Pancreas (tissue), 10 donors: Measurements from ENCODE around the gene SPECC1. TPM values are rescaled to one million over a fixed set of nuclear protein-coding genes. Genes with fewer than 3 reads are reported as not detected.

ENCODE experiments used
- ATAC-seq, 4 donors: fragments of 200-7000 bp; cut with Tn5 transposase; one replicate each; pipeline versions ENCODE4 v1.8.0 to v1.9.1; 2020; ENCODE audit warnings: mild to moderate bottlenecking in 4 of 4, moderate library complexity in 4 of 4
- DNase-seq, 6 donors: peaks; one replicate each; pipeline ENCODE4 v3.0.0-alpha.2; 2020
- FAIRE-seq: peaks from 2 replicates; lab custom pipeline; 2012; peaks lifted over from hg19 to GRCh38; lab: Jason Lieb, UNC
- H3K27ac ChIP-seq, 4 donors: fragments of 200-600 bp; sonication (generic); 1 replicate in 3 of 4; 2 replicates in 1 of 4; pipeline versions ENCODE4 v1.5.0 to v1.8.0; 2020
- H3K27me3 ChIP-seq, 4 donors: fragments of 200-600 bp; one replicate each; pipeline ENCODE4 v1.8.0; 2021
- H3K36me3 ChIP-seq, 3 donors: fragments of 200-600 bp; sonication (generic) in 1 of 3; one replicate each; pipeline versions ENCODE4 v1.5.0 to v1.8.0; 2020 to 2021
- H3K4me1 ChIP-seq, 3 donors: fragments of 200-600 bp; one replicate each; pipeline ENCODE4 v1.8.0; 2021
- H3K4me3 ChIP-seq, 4 donors: fragments of 200-600 bp; sonication (generic) in 2 of 4; one replicate each; pipeline versions ENCODE4 v1.5.0 to v1.8.0; 2020 to 2021
- H3K9me3 ChIP-seq, 4 donors: fragments of 200-600 bp; one replicate each; pipeline ENCODE4 v1.8.0; 2021
- CTCF ChIP-seq, 4 donors: fragments of 200-600 bp; sonication (generic) in 3 of 4; IDR thresholded peaks; one replicate each; pipeline versions ENCODE4 v1.5.0 to v1.8.0; 2021; ENCODE audit warnings: antibody characterized with exemption in 4 of 4
- WGBS, 2 donors: extraction: QIAGEN DNeasy Blood & Tissue Kit; methylation state at CpG; one replicate each; pipeline ENCODE4 v1.1.7; 2013; 5-methylcytosine and 5-hydroxymethylcytosine counted together
- intact Hi-C, 3 donors: fragments of 100-400 bp; cut with DNase I; formaldehyde crosslinking; loops; one replicate each; pipeline versions ENCODE4 v1.11.1 to v1.14.2; 2022
- polyA plus RNA-seq, 2 donors: library from polyadenylated mRNA; stranded (reverse); fragments of 200-250 nt; gene quantifications; one replicate each; pipeline ENCODE4 v1.2.3, GENCODE V29; 2013
- total RNA-seq, 6 donors: library from RNA; stranded (reverse); fragmentation: NEBNext Ultra II Directional in 4 of 6; extraction: Animal tissue kit (Norgen Biotek cat#: 25700) in 4 of 6; gene quantifications; one replicate each; pipeline versions ENCODE4 v1.2.1 to v1.2.4, GENCODE V29; 2021 to 2023
- donor health status: healthy with polysubstance abuse.
- donor health status: DM: no; HTN: no; CAD: no; lungs with moderate emphysema.
- donor health status: DM: no; HTN: no; CAD: no.
- donor health status: control.
- donor health status: control.
- donor health status: Bipolar disorder and iron deficiency.
- donor health status: DM: yes; HTN: yes; CAD: no.
- donor health status: DM: no; HTN: no; CAD: no.
- donor health status: DM: no; HTN: no; CAD: no.
- donor health status: DM: yes; HTN: yes; CAD: no.

Gene SPECC1
- total and polyA plus RNA-seq, 8 donors = 5.6 to 22.2 (median 8.1) TPM

- intact Hi-C loops = no loop called here
- Histone ChIP-seq H3K9me3 (no peaks in the 10 kb centered on the region), H3K27ac (no peak overlapping the region), H3K4me1 (no peaks in the 10 kb centered on the region), H3K4me3 (no peak overlapping the region), H3K27me3 (no peaks in the 10 kb centered on the region), H3K36me3 (no peaks in the 10 kb centered on the region)
- no peak for TF ChIP-seq CTCF (IDR thresholded peaks at IDR 0.05)
- 90 to 92% methylated on average over 10 of the region's 10 CpGs for WGBS, 2 donors
- no peak for ATAC-seq
- no peak for DNase-seq
- FAIRE-seq = no peak
These were observed 271.7 kb downstream of the SPECC1 start for GRCh38 chr17:20280851-20281250.

GRCh38 chr17:20281860-20282259, 272.7 kb downstream of the SPECC1 start:
- Histone ChIP-seq H3K27me3 (no peaks in the 10 kb centered on the region), H3K36me3 (no peaks in the 10 kb centered on the region), H3K9me3 (no peaks in the 10 kb centered on the region), H3K27ac (no peak overlapping the region), H3K4me1 (no peaks in the 10 kb centered on the region), H3K4me3 (no peak overlapping the region)
- 78 to 84% methylated on average over 11 of the region's 11 CpGs for WGBS, 2 donors
- peak in 1 of 6 donors; percentile 30 for DNase-seq
- ATAC-seq = peak in 2 of 4 donors; percentile 66 to 73
- no peak for TF ChIP-seq CTCF (IDR thresholded peaks at IDR 0.05)
- FAIRE-seq = no peak
- intact Hi-C loops = no loop called here

- no peak for TF ChIP-seq CTCF (IDR thresholded peaks at IDR 0.05)
- ATAC-seq = no peak
- no peak for DNase-seq
- Histone ChIP-seq H3K9me3 (no peaks in the 10 kb centered on the region), H3K27ac (no peak overlapping the region), H3K27me3 (no peaks in the 10 kb centered on the region), H3K36me3 (no peaks in the 10 kb centered on the region), H3K4me3 (no peak overlapping the region), H3K4me1 (no peaks in the 10 kb centered on the region)
- intact Hi-C loops = no loop called here
- 90 to 92% methylated on average over 9 of the region's 9 CpGs for WGBS, 2 donors
- FAIRE-seq = no peak
These were observed 273.6 kb downstream of the SPECC1 start for GRCh38 chr17:20282526-20283308.

GRCh38 chr17:20284022-20284421, 274.9 kb downstream of the SPECC1 start:
- Histone ChIP-seq H3K27ac (no peak overlapping the region), H3K36me3 (no peaks in the 10 kb centered on the region), H3K27me3 (no peaks in the 10 kb centered on the region), H3K4me3 (no peak overlapping the region), H3K9me3 (no peaks in the 10 kb centered on the region), H3K4me1 (no peaks in the 10 kb centered on the region)
- DNase-seq (no peak), ATAC-seq (peak in 1 of 4 donors; percentile 31), FAIRE-seq (no peak)
- 87 to 93% methylated on average over 3 of the region's 3 CpGs for WGBS, 2 donors
- intact Hi-C loops = no loop called here
- TF ChIP-seq CTCF (IDR thresholded peaks at IDR 0.05) = no peak
